ENCODE data around the gene PLXNA2.

- TF ChIP-seq GATA3 (IDR thresholded peaks at IDR 0.05; ENCODE audit: low read depth, low read length) = no peak
- no peak for TF ChIP-seq GATA2 (IDR thresholded peaks at IDR 0.05; ENCODE audit: low read depth, low read length)
Observed at GRCh38 chr1:208205216-208206013, 38.8 kb downstream of the PLXNA2 start.
